T-helper 1 cell treated with Interleukin-12 subunit alpha and Interleukin-12 subunit beta and Interleukin-4 antibody, amounts not matched to agents 30 μg/mL and 1 μg/mL, for 36 hours (primary cell): Measurements from ENCODE around the gene NR5A2.

Experiments used
- H3K27ac Mint-ChIP-seq: one replicate; pipeline ENCODE4 v1.8.0; 2021; ENCODE audit warnings: mild to moderate bottlenecking, mixed read lengths
- H3K27me3 Mint-ChIP-seq: one replicate; pipeline ENCODE4 v1.8.0; 2021; ENCODE audit warnings: low read depth, mixed read lengths
- H3K36me3 Mint-ChIP-seq: one replicate; pipeline ENCODE4 v1.8.0; 2021; ENCODE audit warnings: low read depth, mixed read lengths
- H3K4me1 Mint-ChIP-seq: one replicate; pipeline ENCODE4 v1.8.0; 2021; ENCODE audit warnings: low read depth, mixed read lengths
- H3K4me3 Mint-ChIP-seq: one replicate; pipeline ENCODE4 v1.8.0; 2021; ENCODE audit warnings: mild to moderate bottlenecking, moderate library complexity, mixed read lengths
- H3K9me3 Mint-ChIP-seq: one replicate; pipeline ENCODE4 v1.8.0; 2021; ENCODE audit warnings: mixed read lengths

The NR5A2 gene

DNA sequence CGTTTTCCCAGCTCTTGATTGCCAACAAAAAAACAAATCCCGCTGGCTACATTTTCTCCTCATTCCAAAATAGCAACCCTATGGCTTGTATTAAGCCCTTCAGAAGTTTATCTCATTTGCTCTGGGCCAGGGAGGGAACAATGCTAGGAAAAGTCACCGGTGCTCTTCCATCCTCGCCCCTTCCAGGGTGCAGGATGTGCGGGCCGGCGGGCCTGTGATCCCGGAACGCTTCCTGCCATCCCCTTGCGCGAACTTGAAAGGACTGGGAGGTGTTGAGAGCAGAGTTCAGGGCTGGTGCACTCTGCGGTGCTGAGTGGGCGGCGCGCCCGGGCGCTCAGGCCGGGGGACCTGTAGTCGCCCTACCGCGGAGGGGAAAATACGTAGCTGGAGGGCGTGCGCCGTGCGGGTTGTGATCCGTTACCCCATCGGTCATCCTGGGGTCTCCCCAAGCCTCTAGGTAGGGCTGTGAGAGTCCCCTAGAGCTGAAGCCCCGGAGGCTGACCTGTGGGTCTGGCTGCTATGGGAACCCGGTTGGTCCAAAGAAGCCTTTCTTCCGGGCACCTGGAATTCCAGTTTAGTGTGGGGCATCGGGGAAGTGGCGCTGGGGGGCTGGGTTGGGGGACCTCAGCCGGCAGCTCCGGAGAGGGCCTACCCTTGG, 13.1 kb downstream of the NR5A2 start:
- no peaks in the 10 kb centered on the region for H3K9me3 Mint-ChIP-seq
- H3K4me3 Mint-ChIP-seq: no peak overlapping the region
- no peak overlapping the region for H3K27ac Mint-ChIP-seq
- peaks cover 55% of the 10 kb centered on the region for H3K27me3 Mint-ChIP-seq
- H3K36me3 Mint-ChIP-seq: peaks cover 3% of the 10 kb centered on the region
- peaks cover 9% of the 10 kb centered on the region for H3K4me1 Mint-ChIP-seq

DNA sequence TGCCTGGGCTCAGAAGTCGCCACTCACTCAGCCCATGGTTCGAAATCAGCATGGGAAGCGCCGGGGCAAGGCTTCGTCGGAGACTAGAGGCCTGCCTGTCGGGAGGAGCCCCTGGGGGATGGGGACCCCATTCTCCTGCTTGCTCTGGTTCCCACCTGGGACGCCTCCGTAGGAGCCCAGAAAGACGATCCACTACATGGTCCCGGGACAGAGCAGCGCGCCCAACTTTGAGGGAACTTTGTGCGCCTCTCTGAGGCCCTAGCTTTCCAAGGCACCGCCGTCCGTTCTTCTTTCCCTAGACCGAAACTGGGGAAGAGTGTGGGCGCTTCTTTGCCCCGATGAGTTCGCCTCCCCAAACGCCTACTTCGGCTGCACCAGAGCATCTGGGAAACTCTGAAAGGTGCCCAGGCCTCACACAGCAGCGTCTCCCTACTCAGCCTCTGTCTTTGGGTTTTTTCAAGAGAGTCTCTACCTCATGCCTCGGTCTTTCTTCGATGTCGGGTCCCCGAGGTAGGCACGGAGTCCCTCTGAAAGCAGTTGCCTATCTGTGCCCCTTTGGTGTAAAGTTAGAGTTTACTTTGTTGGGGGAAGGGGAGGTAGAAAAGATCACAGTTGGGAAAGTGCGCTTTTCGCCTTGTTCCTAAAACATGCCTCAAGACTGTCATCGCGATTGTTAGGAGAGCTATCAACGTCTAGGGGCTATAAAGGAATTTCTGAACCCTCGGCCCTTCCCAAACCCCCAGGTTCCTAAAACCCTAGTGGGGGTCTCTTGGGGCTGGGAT, 14.0 kb downstream of the NR5A2 start:
- Mint-ChIP-seq H3K4me1 (peaks cover 8% of the 10 kb centered on the region), H3K36me3 (peaks cover 3% of the 10 kb centered on the region), H3K9me3 (no peaks in the 10 kb centered on the region), H3K27me3 (peaks cover 63% of the 10 kb centered on the region), H3K4me3 (no peak overlapping the region), H3K27ac (no peak overlapping the region)

DNA sequence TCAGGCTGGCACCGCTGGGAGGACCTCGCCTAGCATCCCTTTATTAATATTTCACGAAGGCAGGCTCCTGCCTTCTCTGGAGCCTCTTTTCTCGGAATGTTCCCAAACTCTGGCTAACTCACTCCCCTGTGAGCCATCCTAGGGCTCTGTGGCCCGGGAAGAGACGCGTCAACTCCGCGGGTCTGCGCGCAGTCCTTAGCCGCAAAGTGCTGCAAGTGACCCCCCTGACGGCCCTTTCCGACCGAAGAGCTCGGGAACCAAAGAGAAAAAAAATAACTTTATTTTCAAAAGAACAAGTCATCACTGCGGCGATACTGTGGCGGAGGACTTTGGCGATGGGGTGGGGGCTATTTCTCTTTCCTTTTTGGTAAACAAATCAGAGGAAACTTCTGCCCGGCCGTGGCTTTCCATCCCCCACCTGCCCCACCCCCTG, 14.6 kb downstream of the NR5A2 start:
- Mint-ChIP-seq H3K36me3 (peaks cover 3% of the 10 kb centered on the region), H3K4me3 (no peak overlapping the region), H3K4me1 (peaks cover 8% of the 10 kb centered on the region)

DNA sequence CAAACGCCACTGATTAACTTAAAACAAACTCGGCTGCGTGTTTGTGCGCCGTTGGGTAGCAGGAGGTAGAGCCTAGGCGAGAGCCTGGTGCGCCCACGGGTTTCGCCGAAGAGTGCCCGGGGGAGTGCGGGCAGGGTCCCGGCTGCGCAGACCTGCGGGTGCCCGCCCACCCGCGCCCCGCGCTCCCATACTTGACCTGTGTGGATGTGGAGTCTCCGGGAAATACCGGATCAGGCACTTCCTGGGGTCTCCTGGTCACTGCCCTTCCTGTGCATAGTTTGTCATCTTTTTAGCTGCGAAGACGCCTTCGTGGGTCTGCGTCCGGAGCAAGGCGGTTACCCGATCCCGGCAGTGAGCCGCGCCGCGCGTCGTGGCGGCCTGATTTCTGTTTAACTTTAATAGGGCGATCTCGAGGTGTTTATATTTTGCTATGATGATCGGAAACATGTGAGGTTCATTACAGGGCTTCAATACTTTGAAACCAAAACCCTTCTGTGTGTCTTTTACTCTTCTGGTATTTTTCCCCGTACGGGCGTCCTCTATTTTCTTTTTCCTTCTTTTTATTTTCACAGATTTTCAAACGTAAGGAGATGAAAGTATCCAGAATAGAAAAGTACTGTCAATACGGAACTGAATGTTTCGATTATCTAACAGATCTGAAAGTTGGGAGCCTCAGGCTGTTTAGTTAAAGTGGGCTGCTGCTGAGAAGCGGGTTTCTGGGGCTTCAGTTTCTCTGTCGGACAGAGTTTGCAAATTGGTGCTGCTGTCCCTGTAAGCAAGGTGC, 15.2 kb downstream of the NR5A2 start:
- H3K27me3 Mint-ChIP-seq: peaks cover 64% of the 10 kb centered on the region
- peak overlapping the region; percentile 73 for H3K4me3 Mint-ChIP-seq
- H3K27ac Mint-ChIP-seq: peak overlapping the region; percentile 68
- H3K9me3 Mint-ChIP-seq: no peaks in the 10 kb centered on the region
- peaks cover 8% of the 10 kb centered on the region for H3K4me1 Mint-ChIP-seq
- peaks cover 3% of the 10 kb centered on the region for H3K36me3 Mint-ChIP-seq

More for the DNA sequence above, 14.6 kb downstream of the NR5A2 start:
- Mint-ChIP-seq H3K9me3 (no peaks in the 10 kb centered on the region), H3K27ac (no peak overlapping the region), H3K27me3 (peaks cover 64% of the 10 kb centered on the region)

- Mint-ChIP-seq H3K9me3 (no peaks in the 10 kb centered on the region), H3K4me3 (no peak overlapping the region)
Measured at GRCh38 chr1:200043336-200043668, 15.8 kb downstream of the NR5A2 start.

GRCh38 chr1:200046115-200046514, 18.6 kb downstream of the NR5A2 start:
- Mint-ChIP-seq H3K4me3 (no peak overlapping the region), H3K4me1 (peaks cover 6% of the 10 kb centered on the region), H3K27me3 (peaks cover 65% of the 10 kb centered on the region), H3K9me3 (no peaks in the 10 kb centered on the region), H3K36me3 (peaks cover 3% of the 10 kb centered on the region), H3K27ac (no peak overlapping the region)

More at GRCh38 chr1:200043336-200043668, 15.8 kb downstream of the NR5A2 start:
- peaks cover 69% of the 10 kb centered on the region for H3K27me3 Mint-ChIP-seq
- no peak overlapping the region for H3K27ac Mint-ChIP-seq
- peaks cover 3% of the 10 kb centered on the region for H3K36me3 Mint-ChIP-seq
- H3K4me1 Mint-ChIP-seq: peaks cover 7% of the 10 kb centered on the region

DNA sequence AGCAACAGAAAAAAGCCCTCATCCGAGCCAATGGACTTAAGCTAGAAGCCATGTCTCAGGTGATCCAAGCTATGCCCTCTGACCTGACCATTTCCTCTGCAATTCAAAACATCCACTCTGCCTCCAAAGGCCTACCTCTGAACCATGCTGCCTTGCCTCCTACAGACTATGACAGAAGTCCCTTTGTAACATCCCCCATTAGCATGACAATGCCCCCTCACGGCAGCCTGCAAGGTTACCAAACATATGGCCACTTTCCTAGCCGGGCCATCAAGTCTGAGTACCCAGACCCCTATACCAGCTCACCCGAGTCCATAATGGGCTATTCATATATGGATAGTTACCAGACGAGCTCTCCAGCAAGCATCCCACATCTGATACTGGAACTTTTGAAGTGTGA, 20.7 kb downstream of the NR5A2 start:
- H3K27ac Mint-ChIP-seq: no peak overlapping the region
- H3K4me1 Mint-ChIP-seq: no peaks in the 10 kb centered on the region
- H3K4me3 Mint-ChIP-seq: no peak overlapping the region
- H3K36me3 Mint-ChIP-seq: no peaks in the 10 kb centered on the region
- H3K9me3 Mint-ChIP-seq: no peaks in the 10 kb centered on the region
- peaks cover 51% of the 10 kb centered on the region for H3K27me3 Mint-ChIP-seq

- no peaks in the 10 kb centered on the region for H3K4me1 Mint-ChIP-seq
- H3K4me3 Mint-ChIP-seq: no peak overlapping the region
- H3K27me3 Mint-ChIP-seq: peaks cover 55% of the 10 kb centered on the region
- H3K9me3 Mint-ChIP-seq: no peaks in the 10 kb centered on the region
- H3K36me3 Mint-ChIP-seq: no peaks in the 10 kb centered on the region
- no peak overlapping the region for H3K27ac Mint-ChIP-seq
Measured at GRCh38 chr1:200049810-200050209, 22.3 kb downstream of the NR5A2 start.

DNA sequence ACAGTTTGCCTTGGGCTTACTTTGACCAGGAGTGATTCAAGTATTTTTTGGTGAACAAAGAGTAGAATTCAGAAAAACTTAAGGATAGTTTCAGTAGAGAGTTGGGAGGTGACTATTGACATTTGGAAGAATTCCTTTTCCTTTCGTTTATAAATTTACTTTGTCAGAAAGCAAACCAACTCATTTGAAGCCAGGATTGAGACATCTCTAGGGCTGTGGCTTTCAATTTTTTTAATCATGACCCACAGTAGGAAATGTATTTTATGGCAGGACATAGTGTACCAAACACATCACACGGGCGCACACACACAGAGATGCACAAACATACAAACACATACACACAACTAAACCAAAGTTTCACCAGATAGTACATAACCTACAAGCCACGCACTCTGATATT, 24.1 kb downstream of the NR5A2 start:
- H3K4me3 Mint-ChIP-seq: no peak overlapping the region

GRCh38 chr1:200053091-200053490, 25.6 kb downstream of the NR5A2 start:
- Mint-ChIP-seq H3K27me3 (peaks cover 42% of the 10 kb centered on the region), H3K9me3 (no peaks in the 10 kb centered on the region), H3K36me3 (no peaks in the 10 kb centered on the region), H3K27ac (no peak overlapping the region), H3K4me1 (no peaks in the 10 kb centered on the region), H3K4me3 (no peak overlapping the region)

More for the DNA sequence above, 24.1 kb downstream of the NR5A2 start:
- peaks cover 42% of the 10 kb centered on the region for H3K27me3 Mint-ChIP-seq
- H3K9me3 Mint-ChIP-seq: no peaks in the 10 kb centered on the region
- H3K4me1 Mint-ChIP-seq: no peaks in the 10 kb centered on the region
- H3K27ac Mint-ChIP-seq: no peak overlapping the region
- H3K36me3 Mint-ChIP-seq: no peaks in the 10 kb centered on the region

DNA sequence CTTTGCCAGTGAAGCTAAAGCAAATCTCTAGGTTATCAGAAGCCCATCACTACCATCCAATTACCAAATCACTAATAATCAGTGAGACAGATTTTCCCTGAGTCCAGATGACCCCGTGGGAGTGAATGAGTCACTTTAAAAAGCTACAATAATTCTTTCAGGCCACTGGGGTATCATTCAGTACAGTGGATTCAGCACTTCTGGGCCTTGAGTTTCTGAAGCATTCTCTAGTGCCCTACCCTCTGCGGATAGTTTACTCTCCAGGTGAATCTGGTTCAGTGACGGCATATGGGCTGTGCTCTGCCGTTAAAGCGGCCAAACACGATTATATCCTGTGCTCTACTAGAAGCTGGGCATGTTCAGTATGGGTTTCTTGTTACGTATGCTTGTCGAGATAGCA, 26.1 kb downstream of the NR5A2 start:
- Mint-ChIP-seq H3K27ac (no peak overlapping the region), H3K9me3 (no peaks in the 10 kb centered on the region), H3K27me3 (peaks cover 37% of the 10 kb centered on the region), H3K4me1 (no peaks in the 10 kb centered on the region), H3K4me3 (no peak overlapping the region), H3K36me3 (no peaks in the 10 kb centered on the region)

GRCh38 chr1:200058341-200058740, 30.8 kb downstream of the NR5A2 start:
- no peaks in the 10 kb centered on the region for H3K4me1 Mint-ChIP-seq
- peaks cover 23% of the 10 kb centered on the region for H3K27me3 Mint-ChIP-seq
- H3K27ac Mint-ChIP-seq: no peak overlapping the region
- no peaks in the 10 kb centered on the region for H3K36me3 Mint-ChIP-seq
- H3K9me3 Mint-ChIP-seq: no peaks in the 10 kb centered on the region
- no peak overlapping the region for H3K4me3 Mint-ChIP-seq

- Mint-ChIP-seq H3K27ac (no peak overlapping the region), H3K36me3 (no peaks in the 10 kb centered on the region), H3K4me1 (no peaks in the 10 kb centered on the region), H3K27me3 (peaks cover 24% of the 10 kb centered on the region), H3K4me3 (no peak overlapping the region), H3K9me3 (no peaks in the 10 kb centered on the region)
Measured at GRCh38 chr1:200062143-200062542, 34.6 kb downstream of the NR5A2 start.

GRCh38 chr1:200072636-200073285, 45.3 kb downstream of the NR5A2 start:
- H3K9me3 Mint-ChIP-seq: no peaks in the 10 kb centered on the region
- H3K27me3 Mint-ChIP-seq: peaks cover 73% of the 10 kb centered on the region

More at GRCh38 chr1:200072636-200073285, 45.3 kb downstream of the NR5A2 start:
- Mint-ChIP-seq H3K36me3 (no peaks in the 10 kb centered on the region), H3K27ac (no peak overlapping the region), H3K4me1 (no peaks in the 10 kb centered on the region), H3K4me3 (no peak overlapping the region)
